Spinal cord (tissue), 10 donors: ENCODE data around the gene ACADS. TPM values are rescaled to one million over a fixed set of nuclear protein-coding genes. Genes with fewer than 3 reads are reported as not detected.

Experiments
- DNase-seq, 6 donors: peaks; one replicate each; pipeline versions ENCODE4 v3.0.0 to v3.0.0-alpha.2; 2013 to 2015; ENCODE audit warnings: low spot score in 6 of 6, low read depth in 4 of 6
- H3K27ac ChIP-seq: one replicate; pipeline ENCODE4 v1.5.1; 2013; ENCODE audit warnings: low read depth, low read length, control low read depth
- H3K27me3 ChIP-seq: one replicate; pipeline ENCODE4 v1.6.1; 2013; ENCODE audit warnings: low read length; ENCODE audit not compliant: control insufficient read depth, insufficient read depth
- H3K36me3 ChIP-seq: one replicate; pipeline ENCODE4 v1.6.1; 2013; ENCODE audit warnings: low read length; ENCODE audit not compliant: control insufficient read depth, insufficient read depth
- H3K4me1 ChIP-seq: one replicate; pipeline ENCODE4 v1.6.1; 2013; ENCODE audit warnings: low read length; ENCODE audit not compliant: control insufficient read depth, insufficient read depth
- H3K4me3 ChIP-seq: one replicate; pipeline ENCODE4 v1.5.1; 2013; ENCODE audit warnings: low read depth, low read length, control low read depth
- H3K9me3 ChIP-seq: one replicate; pipeline ENCODE4 v1.6.1; 2013; ENCODE audit warnings: low read length; ENCODE audit not compliant: control insufficient read depth, insufficient read depth
- WGBS: methylation state at CpG from one replicate; pipeline ENCODE4 v1.1.5; 2013; ENCODE audit warnings: missing lambda C conversion rate; ENCODE audit not compliant: insufficient coverage; 5-methylcytosine and 5-hydroxymethylcytosine counted together
- polyA plus RNA-seq, 2 donors: library from polyadenylated mRNA; unstranded; fragments of 120-200 nt; gene quantifications; one replicate each; pipeline ENCODE4 v1.2.1, GENCODE V29; 2013; ENCODE audit not compliant: insufficient read length in 2 of 2
- total RNA-seq, 2 donors: library from RNA; depleted of rRNA in 1 of 2; stranded (reverse); fragments of 120-200 nt in 1 of 2; fragments of >200 nt in 1 of 2; gene quantifications; one replicate each; pipeline versions ENCODE4 v1.2.3 to v1.2.4, GENCODE V29; 2013 to 2014
- donor health status: healthy.

Gene ACADS
- total and polyA plus RNA-seq, 4 donors, result 6.7 to 12.7 (median 11.9) TPM

DNA sequence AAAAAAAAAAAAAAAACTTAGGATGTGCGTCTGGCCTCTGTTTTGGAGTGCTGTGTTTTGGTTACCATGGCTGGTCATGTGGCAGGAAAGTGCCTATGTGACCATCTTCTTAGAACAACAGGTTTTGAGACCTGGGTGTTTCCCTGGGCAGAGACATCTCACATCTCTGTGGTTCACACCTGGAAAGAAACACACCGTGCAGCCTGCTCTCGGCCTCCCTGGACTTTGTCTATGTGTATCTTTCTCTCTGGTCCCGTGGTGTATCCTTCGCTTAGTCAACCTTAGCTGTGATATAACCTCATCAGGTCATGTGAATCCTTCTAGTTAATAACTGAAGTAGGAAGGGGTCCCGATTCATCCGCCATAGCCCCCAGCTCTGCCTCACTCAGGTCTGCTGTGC is 22.6 kb downstream of the ACADS start:
- no peaks in the 10 kb centered on the region for H3K27me3 ChIP-seq
- H3K9me3 ChIP-seq, result no peaks in the 10 kb centered on the region
- no peak overlapping the region for H3K4me3 ChIP-seq
- no peak for DNase-seq
- WGBS, result 85% methylated on average over 4 of the region's 7 CpGs
- H3K36me3 ChIP-seq, result no peaks in the 10 kb centered on the region
- H3K4me1 ChIP-seq, result no peaks in the 10 kb centered on the region
- H3K27ac ChIP-seq, result no peak overlapping the region

GRCh38 chr12:120749256-120749655 is 23.6 kb downstream of the ACADS start:
- Histone ChIP-seq H3K27me3 (no peaks in the 10 kb centered on the region), H3K4me1 (no peaks in the 10 kb centered on the region), H3K9me3 (no peaks in the 10 kb centered on the region), H3K4me3 (no peak overlapping the region), H3K36me3 (no peaks in the 10 kb centered on the region), H3K27ac (no peak overlapping the region)
- 89% methylated on average over 4 of the region's 5 CpGs for WGBS
- DNase-seq, result no peak

- Histone ChIP-seq H3K4me1 (no peaks in the 10 kb centered on the region), H3K27me3 (no peaks in the 10 kb centered on the region), H3K36me3 (no peaks in the 10 kb centered on the region), H3K9me3 (no peaks in the 10 kb centered on the region), H3K27ac (no peak overlapping the region), H3K4me3 (no peak overlapping the region)
- DNase-seq, result no peak
- WGBS, result 100% methylated on average over 1 of the region's 5 CpGs
Measured at GRCh38 chr12:120750806-120751205, 25.2 kb downstream of the ACADS start.

DNA sequence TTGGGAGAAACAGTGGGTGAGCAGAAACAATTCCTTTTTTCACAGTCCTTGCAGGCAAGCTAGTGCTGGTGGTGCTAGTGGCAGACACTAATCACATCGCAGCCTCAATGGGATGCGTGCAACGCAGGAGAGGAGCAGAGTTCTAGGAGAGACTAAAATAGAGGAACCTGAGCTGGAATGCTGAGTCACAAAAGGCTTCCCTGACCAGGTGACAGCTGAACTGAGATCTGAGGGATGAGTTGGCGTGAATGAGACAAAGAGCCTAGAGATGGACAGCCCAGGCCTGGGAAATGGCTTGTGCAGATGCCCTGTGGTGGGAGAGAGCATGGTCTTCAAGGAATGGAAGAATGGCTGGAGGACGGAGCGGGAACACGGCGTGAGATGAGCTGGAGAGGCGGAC is 25.8 kb downstream of the ACADS start:
- Histone ChIP-seq H3K9me3 (no peaks in the 10 kb centered on the region), H3K4me1 (no peaks in the 10 kb centered on the region), H3K4me3 (no peak overlapping the region), H3K27me3 (no peaks in the 10 kb centered on the region), H3K27ac (no peak overlapping the region), H3K36me3 (no peaks in the 10 kb centered on the region)
- DNase-seq, result no peak
- WGBS, result 97% methylated on average over 9 of the region's 9 CpGs

DNA sequence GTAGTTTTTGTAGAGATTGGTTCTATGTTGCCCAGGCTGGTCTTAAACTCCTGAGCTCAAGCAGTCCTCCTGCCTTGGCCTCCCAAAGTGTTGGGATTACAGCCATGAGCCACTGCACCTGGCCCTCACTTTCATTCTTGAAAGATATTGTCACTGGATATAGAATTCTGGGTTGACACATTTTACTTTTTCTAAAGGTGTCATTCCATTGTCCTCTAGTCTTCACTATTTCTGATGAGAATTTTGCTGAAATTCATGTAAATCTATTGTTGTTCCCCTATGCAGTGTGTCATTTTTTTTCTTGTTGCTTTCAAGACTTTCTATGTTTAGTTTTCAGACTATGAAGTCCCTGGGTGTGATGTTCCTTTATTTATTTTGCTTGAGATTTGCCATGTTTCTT is 29.2 kb downstream of the ACADS start:
- H3K4me3 ChIP-seq, result no peak overlapping the region
- H3K27me3 ChIP-seq, result no peaks in the 10 kb centered on the region
- peaks cover 4% of the 10 kb centered on the region for H3K4me1 ChIP-seq
- DNase-seq, result no peak
- no peak overlapping the region for H3K27ac ChIP-seq
- H3K9me3 ChIP-seq, result no peaks in the 10 kb centered on the region
- peaks cover 4% of the 10 kb centered on the region for H3K36me3 ChIP-seq

GRCh38 chr12:120755269-120755668 is 29.6 kb downstream of the ACADS start:
- peaks cover 7% of the 10 kb centered on the region for H3K4me1 ChIP-seq
- no peaks in the 10 kb centered on the region for H3K27me3 ChIP-seq
- H3K4me3 ChIP-seq, result no peak overlapping the region
- peaks cover 9% of the 10 kb centered on the region for H3K36me3 ChIP-seq
- H3K27ac ChIP-seq, result no peak overlapping the region
- no peaks in the 10 kb centered on the region for H3K9me3 ChIP-seq
- DNase-seq, result no peak

GRCh38 chr12:120757226-120757742 is 31.7 kb downstream of the ACADS start:
- no peak for DNase-seq
- H3K4me1 ChIP-seq, result peaks cover 7% of the 10 kb centered on the region
- WGBS, result 73% methylated on average over 3 of the region's 4 CpGs
- peaks cover 18% of the 10 kb centered on the region for H3K36me3 ChIP-seq
- H3K4me3 ChIP-seq, result no peak overlapping the region
- H3K27ac ChIP-seq, result no peak overlapping the region
- H3K27me3 ChIP-seq, result no peaks in the 10 kb centered on the region
- no peaks in the 10 kb centered on the region for H3K9me3 ChIP-seq

DNA sequence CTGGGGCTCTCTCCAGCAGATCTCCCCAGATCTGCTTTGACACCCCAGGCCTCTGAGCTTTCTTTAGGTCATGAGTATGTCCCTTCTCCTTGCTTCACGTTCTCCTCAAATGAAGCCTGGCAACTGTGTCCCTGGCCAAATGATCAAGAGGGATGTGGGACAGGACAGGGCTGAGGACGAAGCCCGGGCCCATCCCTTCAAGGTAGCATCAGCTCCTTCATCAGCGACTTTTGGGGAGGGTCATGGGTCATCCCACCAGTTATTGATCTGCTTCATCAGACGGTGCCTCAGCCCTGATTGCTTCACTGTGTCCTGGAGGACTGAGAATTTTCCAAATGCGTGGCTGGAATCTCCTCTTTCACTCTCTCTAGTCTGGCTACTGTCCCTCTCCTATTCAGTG is 32.3 kb downstream of the ACADS start:
- H3K36me3 ChIP-seq, result peaks cover 18% of the 10 kb centered on the region

GRCh38 chr12:120758798-120759590 is 33.4 kb downstream of the ACADS start:
- H3K36me3 ChIP-seq, result peaks cover 25% of the 10 kb centered on the region
- H3K27me3 ChIP-seq, result no peaks in the 10 kb centered on the region
- DNase-seq, result no peak
- H3K9me3 ChIP-seq, result no peaks in the 10 kb centered on the region
- no peak overlapping the region for H3K4me3 ChIP-seq
- no peak overlapping the region for H3K27ac ChIP-seq
- peaks cover 13% of the 10 kb centered on the region for H3K4me1 ChIP-seq
- WGBS, result 100% methylated on average over 1 of the region's 7 CpGs

More for the DNA sequence above, 32.3 kb downstream of the ACADS start:
- peaks cover 7% of the 10 kb centered on the region for H3K4me1 ChIP-seq
- H3K27ac ChIP-seq, result no peak overlapping the region
- no peaks in the 10 kb centered on the region for H3K27me3 ChIP-seq
- no peak for DNase-seq
- H3K9me3 ChIP-seq, result no peaks in the 10 kb centered on the region
- 87% methylated on average over 6 of the region's 6 CpGs for WGBS
- H3K4me3 ChIP-seq, result no peak overlapping the region
